Gastrocnemius medialis (tissue), 4 donors: ENCODE results near the gene FOSL2. TPM values are rescaled to one million over a fixed set of nuclear protein-coding genes. Genes with fewer than 3 reads are reported as not detected.

ENCODE experiments used
- ATAC-seq, 2 donors: fragments of 150-250 bp; one replicate each; pipeline ENCODE4 v1.9.1; 2016
- DNase-seq, 2 donors: peaks; one replicate each; pipeline ENCODE4 v3.0.0-alpha.2; 2019
- H3K27ac ChIP-seq, 4 donors: fragments of 200-600 bp; sonication (generic); 1 replicate in 1 of 4; 2 replicates in 3 of 4; pipeline ENCODE4 v1.5.1; 2016 to 2018; ENCODE audit warnings: mild to moderate bottlenecking in 2 of 4, moderate library complexity in 1 of 4
- H3K27me3 ChIP-seq, 3 donors: fragments of 200-600 bp; sonication (generic) in 2 of 3; 1 replicate in 1 of 3; 2 replicates in 2 of 3; pipeline versions ENCODE4 v1.5.1 to v1.6.0; 2016 to 2019; ENCODE audit warnings: mild to moderate bottlenecking in 1 of 3, moderate library complexity in 1 of 3
- H3K36me3 ChIP-seq, 2 donors: fragments of 200-600 bp; sonication (generic) in 1 of 2; one replicate each; pipeline ENCODE4 v1.5.1; 2017 to 2018
- H3K4me1 ChIP-seq, 2 donors: fragments of 200-600 bp; sonication (generic) in 1 of 2; one replicate each; pipeline ENCODE4 v1.5.1; 2016 to 2017; ENCODE audit warnings: mild to moderate bottlenecking in 2 of 2
- H3K4me3 ChIP-seq, 4 donors: fragments of 200-600 bp; sonication (generic) in 3 of 4; 1 replicate in 1 of 4; 2 replicates in 3 of 4; pipeline ENCODE4 v1.5.1; 2016 to 2019; ENCODE audit warnings: mild to moderate bottlenecking in 2 of 4
- H3K9me3 ChIP-seq, 3 donors: fragments of 200-600 bp; sonication (generic) in 2 of 3; 1 replicate in 1 of 3; 2 replicates in 2 of 3; pipeline ENCODE4 v1.5.1; 2016 to 2019
- CTCF ChIP-seq, 5 experiments: fragments of 450-650 bp in 3 of 5; fragments of 200-600 bp in 2 of 5; sonication (generic) in 2 of 5; IDR thresholded peaks in 4 of 5; conservative IDR thresholded peaks in 1 of 5; 1 replicate in 4 of 5; 2 replicates in 1 of 5; pipeline ENCODE4 v1.5.1; 2016 to 2019; ENCODE audit warnings: antibody characterized with exemption in 5 of 5, mild to moderate bottlenecking in 3 of 5, moderate library complexity in 3 of 5
- POLR2A ChIP-seq, 2 donors: fragments of 450-650 bp; IDR thresholded peaks; one replicate each; pipeline ENCODE4 v1.6.1; 2017; ENCODE audit warnings: antibody characterized with exemption in 2 of 2, mild to moderate bottlenecking in 2 of 2, moderate library complexity in 2 of 2
- in situ Hi-C, 4 donors: fragments of 200-750 bp; cut with MboI; loops; one replicate each; pipeline versions ENCODE4 v1.15.0 to v1.8.0; 2017; ENCODE audit warnings: low sequenced_read_pairs in 4 of 4
- intact Hi-C: fragments of 100-400 bp; cut with DNase I; formaldehyde crosslinking; loops from one replicate; pipeline ENCODE4 v1.15.1; 2023; ENCODE audit warnings: low total_unique reads
- total RNA-seq, 4 donors: library from RNA; depleted of rRNA; stranded (reverse); fragments of >200 nt; gene quantifications; one replicate each; pipeline versions ENCODE4 v1.1.0 to v1.2.3, GENCODE V29; 2016

FOSL2 gene
- total RNA-seq, 4 donors from 2014 or later: 193 to 214 (median 210) TPM

- no peak for ATAC-seq
- Histone ChIP-seq H3K36me3 (no peaks in the 10 kb centered on the region), H3K27me3 (no peaks in the 10 kb centered on the region), H3K9me3 (no peaks in the 10 kb centered on the region), H3K27ac (no peak overlapping the region), H3K4me1 (peaks cover 0 to 4% of the 10 kb centered on the region in 2 donors), H3K4me3 (no peak overlapping the region)
- in situ Hi-C loops (no loop called here), intact Hi-C loops (no loop called here)
- DNase-seq: no peak
- TF ChIP-seq CTCF (IDR thresholded peaks at IDR 0.05 in 4 of 5, conservative IDR thresholded peaks at IDR 0.05 in 1 of 5) (no peak), POLR2A (IDR thresholded peaks at IDR 0.05) (no peak)
Measured at GRCh38 chr2:28435814-28436351, 43.2 kb downstream of the FOSL2 start.

- no peak overlapping the region for H3K4me3 ChIP-seq
- ATAC-seq: peak in 1 of 2 donors; percentile 15
- no peaks in the 10 kb centered on the region for H3K36me3 ChIP-seq
- peaks cover 0 to 4% of the 10 kb centered on the region in 2 donors for H3K4me1 ChIP-seq
- TF ChIP-seq CTCF (IDR thresholded peaks at IDR 0.05 in 4 of 5, conservative IDR thresholded peaks at IDR 0.05 in 1 of 5) (no peak), POLR2A (IDR thresholded peaks at IDR 0.05) (no peak)
- DNase-seq: peak in 1 of 2 donors; percentile 51
- H3K27ac ChIP-seq: no peak overlapping the region
- H3K27me3 ChIP-seq: no peaks in the 10 kb centered on the region
- in situ Hi-C loops (no loop called here), intact Hi-C loops (no loop called here)
- no peaks in the 10 kb centered on the region for H3K9me3 ChIP-seq
Measured at GRCh38 chr2:28436525-28437051, 43.9 kb downstream of the FOSL2 start.

GRCh38 chr2:28437149-28437835 lies 44.6 kb downstream of the FOSL2 start:
- ATAC-seq: peak in 1 of 2 donors; percentile 13

GRCh38 chr2:28437918-28438317 lies 45.3 kb downstream of the FOSL2 start:
- intact Hi-C loops: no loop called here
- Histone ChIP-seq H3K4me3 (no peak overlapping the region), H3K27ac (no peak overlapping the region), H3K9me3 (no peaks in the 10 kb centered on the region), H3K27me3 (no peaks in the 10 kb centered on the region), H3K36me3 (no peaks in the 10 kb centered on the region), H3K4me1 (peaks cover 0 to 4% of the 10 kb centered on the region in 2 donors)
- ATAC-seq: no peak
- in situ Hi-C loops: no loop called here
- TF ChIP-seq POLR2A (IDR thresholded peaks at IDR 0.05) (no peak), CTCF (IDR thresholded peaks at IDR 0.05 in 4 of 5, conservative IDR thresholded peaks at IDR 0.05 in 1 of 5) (no peak)
- DNase-seq: no peak

More at GRCh38 chr2:28437149-28437835, 44.6 kb downstream of the FOSL2 start:
- intact Hi-C loops: no loop called here
- H3K36me3 ChIP-seq: no peaks in the 10 kb centered on the region
- DNase-seq: peak in 1 of 2 donors; percentile 57
- H3K27ac ChIP-seq: no peak overlapping the region
- H3K9me3 ChIP-seq: no peaks in the 10 kb centered on the region
- H3K4me3 ChIP-seq: no peak overlapping the region
- in situ Hi-C loops: no loop called here
- H3K27me3 ChIP-seq: no peaks in the 10 kb centered on the region
- TF ChIP-seq POLR2A (IDR thresholded peaks at IDR 0.05): no peak
- no peak for TF ChIP-seq CTCF (IDR thresholded peaks at IDR 0.05 in 4 of 5, conservative IDR thresholded peaks at IDR 0.05 in 1 of 5)
- H3K4me1 ChIP-seq: peaks cover 0 to 4% of the 10 kb centered on the region in 2 donors
